IgD-negative memory B cell (primary cell): ENCODE results near the gene TXNDC17. TPM values are rescaled to one million over a fixed set of nuclear protein-coding genes. Genes with fewer than 3 reads are reported as not detected.
A peak's percentile ranks its signal among the peaks of the same experiment; 100 is the strongest.
"Not testable (repeated sequence)": the region's sequence is repeated elsewhere in the genome, so short reads cannot be mapped to it uniquely, and the experiment has no call there.

Experiments used
- H3K27ac Mint-ChIP-seq, 3 donors: one replicate each; pipeline ENCODE4 v1.8.0; 2020 to 2022; ENCODE audit warnings: mild to moderate bottlenecking in 3 of 3, mixed read lengths in 3 of 3, moderate library complexity in 1 of 3
- H3K27me3 Mint-ChIP-seq: one replicate; pipeline ENCODE4 v1.8.0; 2021; ENCODE audit warnings: mixed read lengths
- H3K36me3 Mint-ChIP-seq: one replicate; pipeline ENCODE4 v1.8.0; 2020; ENCODE audit warnings: mild to moderate bottlenecking, mixed read lengths
- H3K4me1 Mint-ChIP-seq, 3 donors: one replicate each; pipeline ENCODE4 v1.8.0; 2020 to 2022; ENCODE audit warnings: mixed read lengths in 3 of 3, mild to moderate bottlenecking in 1 of 3
- H3K4me3 Mint-ChIP-seq, 4 donors: one replicate each; pipeline ENCODE4 v1.8.0; 2020 to 2022; ENCODE audit warnings: mild to moderate bottlenecking in 4 of 4, mixed read lengths in 4 of 4, moderate library complexity in 3 of 4
- H3K9me3 Mint-ChIP-seq, 3 donors: one replicate each; pipeline ENCODE4 v1.8.0; 2020 to 2021; ENCODE audit warnings: mixed read lengths in 3 of 3, mild to moderate bottlenecking in 1 of 3
- polyA plus RNA-seq: library from polyadenylated mRNA; unstranded; fragments of 300-500 nt; fragmentation: Illumina TruSeq; gene quantifications from one replicate; pipeline ENCODE4 v1.2.3, GENCODE V29; 2021

TXNDC17 gene
- polyA plus RNA-seq, 1 donor from 2014 or later: 81.7 TPM

DNA sequence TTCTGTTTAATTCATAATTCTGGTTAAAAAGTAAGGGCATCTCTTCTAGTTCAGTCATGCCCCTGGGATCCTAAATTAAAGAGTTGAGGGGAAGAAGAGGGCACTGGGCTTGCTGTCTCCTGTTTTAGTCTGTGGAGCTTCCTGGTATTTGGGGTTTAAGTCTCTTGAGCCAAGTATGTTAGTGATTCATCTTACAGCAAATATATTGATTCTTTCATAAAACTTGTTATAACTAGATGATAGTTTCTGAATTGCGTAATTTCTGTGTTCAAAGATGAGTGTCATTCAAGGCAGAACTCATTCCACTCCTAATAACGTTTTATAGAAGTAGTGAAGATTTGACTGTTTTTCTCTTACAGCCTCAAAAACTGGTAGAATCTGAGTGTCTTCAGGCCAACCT is 1.7 kb downstream of the TXNDC17 start:
- H3K4me3 Mint-ChIP-seq: peak overlapping the region; percentile 28 to 98 (median 70)
- H3K36me3 Mint-ChIP-seq: peaks cover 1% of the 10 kb centered on the region
- H3K4me1 Mint-ChIP-seq: peaks cover 20 to 28% (median 25%) of the 10 kb centered on the region in 3 donors
- no peaks in the 10 kb centered on the region for H3K9me3 Mint-ChIP-seq
- H3K27ac Mint-ChIP-seq: peak overlapping the region; percentile 35 to 96 (median 46)
- H3K27me3 Mint-ChIP-seq: no peaks in the 10 kb centered on the region

DNA sequence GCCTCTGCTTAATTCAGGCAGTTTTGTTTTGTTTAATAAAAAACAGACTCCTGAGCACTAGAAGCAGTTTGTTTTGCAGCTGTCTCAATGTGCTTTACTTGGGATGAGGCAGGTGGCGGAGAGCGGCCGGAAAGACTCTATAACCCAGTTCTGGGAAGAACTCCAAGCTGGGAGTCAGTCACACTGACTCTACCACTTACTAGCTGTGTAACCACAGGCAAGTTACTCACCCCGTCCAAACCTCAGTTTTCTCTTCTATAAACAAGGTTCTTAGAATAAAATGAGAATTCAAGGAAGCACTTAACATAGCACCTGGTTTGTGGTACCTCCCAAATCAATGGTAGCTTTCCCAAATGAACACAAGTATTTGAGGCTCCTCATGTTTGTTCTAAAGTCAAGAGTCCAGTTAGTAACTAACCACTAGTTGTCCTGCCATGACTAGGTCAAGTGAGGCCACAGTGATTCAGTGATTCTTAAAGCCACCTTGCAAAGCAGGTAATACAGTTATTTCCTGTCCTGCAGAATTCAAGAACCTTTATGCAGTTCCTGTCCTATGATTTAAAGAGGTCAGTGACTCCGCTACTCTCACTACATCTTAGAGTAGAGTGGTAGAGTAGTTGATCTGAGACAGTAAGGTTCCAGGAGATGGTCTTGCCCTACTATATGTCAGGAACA is 2.7 kb downstream of the TXNDC17 start:
- H3K27ac Mint-ChIP-seq: peak overlapping the region in 1 of 3 donors; percentile 96

DNA sequence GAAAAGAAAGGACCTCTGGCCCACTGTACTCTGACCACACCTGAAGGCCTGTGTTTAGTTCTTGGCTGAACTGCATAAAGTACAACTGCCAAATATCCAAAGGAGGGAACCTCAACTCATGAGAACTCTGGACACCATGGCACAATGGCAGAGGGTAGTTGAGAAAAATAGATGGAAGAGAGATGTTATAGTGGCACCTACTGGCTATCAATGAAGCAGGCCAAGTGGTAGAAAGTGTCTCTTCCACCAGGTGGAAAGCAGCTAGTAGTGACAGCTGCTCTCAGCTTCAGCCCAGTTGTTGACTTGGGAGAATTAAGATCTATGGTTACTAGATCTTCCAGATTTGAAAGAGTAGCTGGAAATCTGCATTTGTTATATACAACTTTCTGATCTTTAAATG is 7.3 kb downstream of the TXNDC17 start:
- peaks cover 1% of the 10 kb centered on the region for H3K36me3 Mint-ChIP-seq
- peak overlapping the region in 1 of 4 donors; percentile 49 for H3K4me3 Mint-ChIP-seq
- no peaks in the 10 kb centered on the region for H3K9me3 Mint-ChIP-seq
- H3K27me3 Mint-ChIP-seq: no peaks in the 10 kb centered on the region
- H3K4me1 Mint-ChIP-seq: peaks cover 27 to 46% (median 36%) of the 10 kb centered on the region in 3 donors
- H3K27ac Mint-ChIP-seq: peak overlapping the region in 1 of 3 donors; percentile 74

More for the DNA sequence above, 2.7 kb downstream of the TXNDC17 start:
- no peaks in the 10 kb centered on the region for H3K27me3 Mint-ChIP-seq
- H3K9me3 Mint-ChIP-seq: no peaks in the 10 kb centered on the region
- H3K4me1 Mint-ChIP-seq: peaks cover 24 to 35% (median 30%) of the 10 kb centered on the region in 3 donors
- H3K4me3 Mint-ChIP-seq: peak overlapping the region in 2 of 4 donors; percentile 45 to 98
- H3K36me3 Mint-ChIP-seq: peaks cover 1% of the 10 kb centered on the region

DNA sequence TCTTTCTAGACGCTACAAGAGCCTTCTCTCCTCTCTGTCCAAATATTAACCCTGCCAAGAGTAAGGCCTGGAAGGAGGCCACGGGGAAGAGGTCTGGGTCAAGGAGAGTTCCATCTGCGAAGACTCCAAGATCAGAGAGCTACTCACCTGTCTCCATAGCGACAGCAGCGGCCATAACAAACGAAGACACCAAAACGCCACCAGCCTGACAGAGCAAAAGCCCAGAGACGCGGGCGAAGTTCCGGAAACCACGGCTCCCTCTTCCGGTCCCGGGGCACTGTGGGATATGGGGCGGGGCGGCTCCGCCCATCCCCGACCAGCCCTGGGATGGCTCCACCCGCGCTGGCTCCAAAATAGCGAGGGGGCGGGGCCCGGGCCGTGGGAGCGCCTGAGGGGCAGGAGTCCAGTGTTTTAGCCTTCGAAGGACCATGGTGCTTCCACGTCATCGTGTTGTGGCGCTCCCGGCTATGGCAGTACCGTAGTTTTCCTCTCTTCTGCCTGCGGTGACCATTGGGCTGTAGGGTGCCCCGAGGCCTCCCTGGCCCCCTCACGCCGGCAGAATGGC is 10.6 kb downstream of the TXNDC17 start, which contains the start of the genes C17orf100 and MED31:
Gene C17orf100 (plus strand): TSS at position 409 of the 565 bp plus-strand sequence. CDS start 152 bp downstream, at position 561.
Gene MED31 (minus strand): TSS at position 252 of the 565 bp plus-strand sequence. CDS start 77 bp downstream, at position 175.
- Mint-ChIP-seq H3K36me3 (no peaks in the 10 kb centered on the region), H3K27ac (peak within 1 kb of the TSS; percentile 99 to 100 (median 100)), H3K4me1 (peaks cover 39 to 53% (median 52%) of the 10 kb centered on the region in 3 donors), H3K4me3 (peak within 1 kb of the TSS; percentile 95 to 99 (median 98)), H3K27me3 (no peaks in the 10 kb centered on the region), H3K9me3 (no peaks in the 10 kb centered on the region)

DNA sequence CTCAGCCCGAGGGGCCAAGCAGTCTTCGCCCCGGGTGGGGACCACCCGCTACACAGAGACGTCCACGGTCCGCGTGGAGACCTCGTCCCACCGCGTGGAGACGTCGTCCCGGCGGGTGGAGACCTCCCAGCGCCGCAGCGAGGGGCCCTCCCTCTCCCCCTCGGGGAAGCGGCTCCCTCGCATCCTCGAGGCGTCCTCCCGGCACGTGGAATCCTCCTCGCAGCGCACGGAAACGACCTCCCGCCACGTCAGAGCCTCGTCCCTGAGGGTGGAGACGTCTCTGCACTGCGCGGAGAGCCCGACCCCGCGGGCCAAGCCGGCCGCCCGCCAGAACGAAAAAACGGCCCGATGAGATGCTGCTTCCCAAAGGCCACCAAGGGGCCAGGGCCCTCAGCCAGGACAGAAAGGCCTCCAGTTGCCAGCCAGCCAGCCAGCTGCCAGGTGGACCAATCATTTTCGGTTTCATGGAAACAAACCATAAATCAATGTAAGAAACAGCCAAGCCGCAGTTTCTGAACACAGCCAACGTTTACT is 11.1 kb downstream of the TXNDC17 start:
- Mint-ChIP-seq H3K4me1 (peaks cover 39 to 53% (median 51%) of the 10 kb centered on the region in 3 donors), H3K27ac (peak overlapping the region; percentile 68 to 100 (median 81)), H3K27me3 (no peaks in the 10 kb centered on the region), H3K4me3 (peak overlapping the region; percentile 79 to 97 (median 84)), H3K9me3 (no peaks in the 10 kb centered on the region), H3K36me3 (no peaks in the 10 kb centered on the region)

DNA sequence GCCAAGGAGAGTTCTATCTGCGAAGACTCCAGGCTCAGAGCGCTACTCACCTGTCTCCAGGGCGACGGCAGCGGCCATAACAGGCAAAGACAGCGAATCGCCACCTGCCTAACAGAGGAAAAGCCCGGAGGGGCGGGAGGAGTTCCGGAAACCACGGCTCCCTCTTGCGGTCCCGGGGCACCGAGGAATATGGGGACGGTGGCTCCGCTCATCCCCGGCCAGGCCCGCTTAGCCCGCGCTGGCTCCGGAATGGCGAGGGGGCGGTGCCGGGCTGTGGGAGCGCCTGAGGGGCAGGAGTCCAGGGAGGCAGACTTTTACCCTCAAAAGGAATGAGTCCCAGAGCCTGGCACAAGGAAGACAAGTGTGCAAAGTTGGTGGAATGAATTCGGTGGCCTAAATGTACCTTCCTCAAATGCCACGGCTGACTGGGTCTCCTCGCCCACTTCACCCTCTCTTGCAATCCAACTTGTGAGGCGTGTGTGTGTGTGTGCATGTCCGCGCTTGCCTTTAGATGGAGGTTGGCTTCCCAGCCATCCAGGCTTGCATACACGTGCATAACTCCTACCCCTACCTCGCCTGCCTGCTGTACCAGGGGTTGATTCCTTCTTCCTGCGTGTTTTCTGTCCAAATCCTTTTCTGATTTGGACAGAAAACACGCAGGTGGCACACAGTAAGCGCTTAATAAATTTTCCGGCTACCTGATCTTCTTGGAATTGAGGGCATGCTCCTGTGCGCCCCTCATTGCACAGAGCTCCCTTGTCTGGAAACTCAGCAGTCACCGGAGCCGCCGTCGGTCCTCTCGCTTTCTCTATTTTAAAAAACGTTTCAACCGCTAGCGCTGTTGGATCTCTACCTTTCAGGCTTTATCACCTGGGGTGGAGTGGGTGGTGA is 14.2 kb downstream of the TXNDC17 start:
- no peaks in the 10 kb centered on the region for H3K27me3 Mint-ChIP-seq
- peaks cover 41 to 45% (median 43%) of the 10 kb centered on the region in 3 donors for H3K4me1 Mint-ChIP-seq
- H3K36me3 Mint-ChIP-seq: peaks cover 2% of the 10 kb centered on the region
- peak overlapping the region in 1 of 3 donors; percentile 68 for H3K27ac Mint-ChIP-seq
- peak overlapping the region; percentile 67 to 91 (median 79) for H3K4me3 Mint-ChIP-seq
- no peaks in the 10 kb centered on the region for H3K9me3 Mint-ChIP-seq

DNA sequence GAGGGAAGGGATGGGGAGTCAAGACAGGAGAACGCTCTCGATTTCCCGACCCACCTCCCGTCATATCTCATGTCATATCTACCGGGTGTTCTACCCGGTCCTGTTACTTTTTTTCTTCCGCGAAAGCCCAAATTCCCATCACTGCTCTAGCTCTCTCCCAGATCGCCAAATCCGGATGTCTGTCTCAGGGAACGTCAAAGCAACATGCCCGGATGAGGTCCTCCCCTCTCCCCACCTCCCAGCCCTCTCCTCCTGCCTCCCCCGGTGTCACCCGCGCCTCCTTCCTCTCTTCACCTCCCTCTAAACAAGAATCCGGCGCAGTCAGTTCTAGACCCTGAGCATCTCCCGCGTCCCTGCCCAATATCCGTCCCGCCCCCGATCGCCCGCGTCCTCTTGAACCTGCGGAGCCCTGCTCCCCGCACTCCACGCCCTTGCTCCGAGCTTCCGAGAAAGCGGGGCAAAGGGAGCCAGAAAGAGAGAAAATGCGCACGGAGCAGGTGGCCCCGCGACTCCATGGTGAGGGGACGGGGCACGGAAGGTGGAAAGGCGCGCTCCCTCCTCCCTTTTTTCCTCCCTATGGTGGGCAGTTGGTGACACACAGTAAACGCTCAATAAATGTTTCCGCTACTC is 15.0 kb downstream of the TXNDC17 start:
- H3K27ac Mint-ChIP-seq: peak overlapping the region in 1 of 3 donors; percentile 68
- H3K9me3 Mint-ChIP-seq, H3K27me3 Mint-ChIP-seq, H3K36me3 Mint-ChIP-seq: not testable (repeated sequence)
- peak overlapping the region; percentile 79 to 91 (median 83) for H3K4me3 Mint-ChIP-seq
- peaks cover 40 to 47% (median 42%) of the 10 kb centered on the region in 3 donors for H3K4me1 Mint-ChIP-seq

DNA sequence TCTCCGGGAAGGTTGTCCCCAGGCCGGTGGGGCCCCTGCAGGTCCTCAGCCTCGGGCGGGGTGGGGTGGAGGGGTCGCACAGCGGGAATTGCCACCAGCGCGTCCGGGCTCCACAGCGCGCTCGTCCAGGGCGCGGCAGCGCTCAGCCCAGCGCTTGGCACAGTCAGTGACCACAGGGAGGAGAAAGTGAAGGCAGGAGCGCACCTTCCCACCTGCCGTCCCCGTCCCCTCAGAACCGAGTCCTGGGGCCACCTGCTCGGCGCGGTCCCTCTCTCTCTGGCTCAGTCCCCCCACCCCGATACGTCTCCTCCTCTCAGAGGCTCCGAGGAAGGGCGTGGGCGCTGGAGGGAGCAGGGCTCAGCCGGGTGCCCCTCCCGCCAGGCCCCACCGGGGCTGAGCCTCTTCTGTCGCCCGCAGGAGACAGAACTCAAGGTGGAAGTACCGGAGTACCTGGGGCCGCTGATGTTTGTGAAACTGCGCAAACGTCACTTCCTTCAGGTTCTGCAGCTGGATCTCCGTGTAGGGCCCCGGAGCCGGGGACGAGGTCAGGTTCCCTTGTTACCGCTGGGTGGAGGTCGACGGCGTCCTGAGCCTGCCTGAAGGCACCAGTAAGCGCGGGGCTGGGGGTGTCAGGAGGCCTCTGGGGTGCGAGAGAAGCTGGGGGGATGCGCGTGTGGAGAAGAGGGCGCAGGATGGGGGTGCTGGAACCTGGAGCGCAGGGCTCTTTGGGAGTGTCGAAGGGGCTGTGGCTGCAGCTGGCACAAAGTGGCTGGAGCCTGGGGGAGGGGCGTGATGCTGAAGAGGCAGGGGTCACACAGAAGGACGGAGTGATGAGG is 16.2 kb downstream of the TXNDC17 start:
- Mint-ChIP-seq H3K4me3 (peak overlapping the region; percentile 91 to 98 (median 93)), H3K4me1 (peaks cover 39 to 54% (median 46%) of the 10 kb centered on the region in 3 donors), H3K27ac (peak overlapping the region; percentile 56 to 88 (median 88))
- not testable (repeated sequence) for H3K9me3 Mint-ChIP-seq, H3K27me3 Mint-ChIP-seq, H3K36me3 Mint-ChIP-seq

DNA sequence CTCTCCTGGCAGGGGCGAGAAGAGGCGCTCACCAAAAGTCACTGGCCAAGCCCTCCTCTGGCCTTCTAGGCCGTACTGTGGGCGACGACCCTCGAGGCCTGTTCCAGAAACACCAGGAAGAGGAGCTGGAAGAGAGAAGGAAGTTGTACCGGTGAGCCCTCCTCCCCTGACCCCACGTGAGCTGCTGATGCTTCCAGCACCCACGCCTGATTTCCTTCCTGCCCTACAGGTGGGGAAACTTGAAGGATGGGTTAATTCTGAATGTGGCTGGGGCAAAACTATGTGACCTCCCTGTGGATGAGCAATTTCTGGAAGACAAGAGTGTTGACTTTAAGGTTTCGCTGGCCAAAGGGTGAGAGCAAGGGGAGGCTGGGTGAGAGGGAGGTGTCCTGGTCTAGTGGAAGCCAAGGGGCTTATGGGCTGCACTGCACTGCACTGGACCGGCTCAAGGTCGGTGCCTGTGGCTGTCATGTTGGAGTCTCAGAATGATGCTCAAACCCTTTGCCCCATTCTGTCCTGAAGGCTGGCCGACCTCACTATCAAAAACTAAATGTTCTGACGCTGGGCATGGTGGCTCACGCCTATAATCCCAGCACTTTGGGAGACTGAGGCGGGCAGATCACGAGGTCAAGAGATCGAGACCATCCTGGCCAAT is 16.9 kb downstream of the TXNDC17 start:
- peaks cover 2% of the 10 kb centered on the region for H3K36me3 Mint-ChIP-seq
- peaks cover 37 to 55% (median 50%) of the 10 kb centered on the region in 3 donors for H3K4me1 Mint-ChIP-seq
- no peaks in the 10 kb centered on the region for H3K27me3 Mint-ChIP-seq
- H3K9me3 Mint-ChIP-seq: no peaks in the 10 kb centered on the region
- H3K27ac Mint-ChIP-seq: peak overlapping the region; percentile 56 to 88 (median 88)
- H3K4me3 Mint-ChIP-seq: peak overlapping the region; percentile 91 to 98 (median 93)

DNA sequence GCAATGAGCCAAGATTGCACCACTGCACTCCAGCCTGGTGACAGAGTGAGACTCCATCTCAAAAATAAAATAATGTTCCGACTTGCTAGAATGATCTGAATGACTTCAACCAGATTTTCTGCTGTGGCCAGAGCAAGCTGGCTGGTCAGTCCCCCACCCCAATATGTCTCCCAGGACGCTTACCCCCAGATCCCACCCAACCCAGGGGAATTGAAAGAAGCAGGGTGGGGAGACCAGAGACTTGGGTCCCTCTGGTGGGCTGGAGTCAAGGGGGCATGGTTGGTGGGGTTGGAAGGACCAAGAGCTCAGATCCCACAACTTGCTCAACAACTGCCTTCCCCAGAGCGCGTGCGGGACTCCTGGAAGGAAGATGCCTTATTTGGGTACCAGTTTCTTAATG is 17.6 kb downstream of the TXNDC17 start:
- peak overlapping the region in 2 of 3 donors; percentile 61 to 88 for H3K27ac Mint-ChIP-seq
- H3K4me3 Mint-ChIP-seq: peak overlapping the region; percentile 74 to 91 (median 84)
- not testable (repeated sequence) for H3K27me3 Mint-ChIP-seq, H3K36me3 Mint-ChIP-seq, H3K9me3 Mint-ChIP-seq
- H3K4me1 Mint-ChIP-seq: peaks cover 32 to 51% (median 44%) of the 10 kb centered on the region in 3 donors

DNA sequence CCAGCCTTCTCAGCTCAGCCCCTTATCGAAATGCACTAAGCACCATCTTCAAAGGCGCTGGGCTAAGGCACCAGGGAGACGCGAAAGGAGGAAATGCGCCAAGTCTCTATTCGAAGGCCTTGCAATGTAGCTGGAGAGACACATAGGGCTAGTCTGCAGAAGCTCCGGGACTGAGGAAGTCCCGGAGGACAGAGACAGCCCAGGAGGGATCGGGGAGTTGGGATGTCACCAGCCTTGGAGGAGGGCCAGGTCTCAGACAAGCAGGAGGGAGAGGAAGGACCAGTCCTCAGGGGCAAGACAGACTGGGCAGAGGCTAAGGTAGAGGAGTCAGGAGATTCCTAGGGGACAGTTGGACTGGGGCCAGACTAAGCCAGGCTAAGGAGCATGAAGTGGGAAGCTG is 19.2 kb downstream of the TXNDC17 start:
- peak overlapping the region; percentile 44 to 90 (median 76) for H3K4me3 Mint-ChIP-seq
- H3K27ac Mint-ChIP-seq: peak overlapping the region; percentile 34 to 93 (median 59)
- peaks cover 23 to 41% (median 36%) of the 10 kb centered on the region in 3 donors for H3K4me1 Mint-ChIP-seq
- no peaks in the 10 kb centered on the region for H3K9me3 Mint-ChIP-seq
- H3K36me3 Mint-ChIP-seq: peaks cover 2% of the 10 kb centered on the region
- H3K27me3 Mint-ChIP-seq: no peaks in the 10 kb centered on the region

DNA sequence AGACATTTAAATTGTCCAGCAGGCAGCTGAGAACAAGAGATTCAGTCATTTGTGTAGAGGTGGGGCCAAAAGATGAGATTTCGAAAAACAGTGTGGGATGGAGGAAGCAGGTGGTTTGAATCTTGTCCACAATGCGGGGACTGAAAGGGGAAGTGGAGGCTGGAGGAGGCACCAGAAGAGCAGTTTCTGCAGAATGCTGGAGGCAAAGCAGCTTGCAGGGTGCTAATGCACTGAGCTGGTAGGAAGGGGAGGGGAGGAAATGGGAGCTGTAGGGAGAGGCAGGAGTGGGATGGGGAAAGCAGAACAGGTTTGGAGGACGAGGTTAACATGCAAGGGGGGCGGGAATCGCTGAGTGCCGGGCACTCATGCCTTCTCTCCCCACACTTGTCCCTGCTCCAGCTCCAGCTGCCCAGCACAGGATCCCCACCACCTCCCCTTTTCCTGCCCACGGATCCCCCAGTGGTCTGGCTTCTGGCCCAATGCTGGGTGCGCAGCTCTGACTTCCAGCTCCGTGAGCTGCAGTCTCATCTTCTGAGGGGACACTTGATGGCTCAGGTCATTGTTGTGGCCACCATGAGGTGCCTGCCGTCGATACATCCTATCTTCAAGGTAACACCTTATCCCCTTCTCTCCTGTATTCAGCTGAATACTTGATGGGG is 20.1 kb downstream of the TXNDC17 start:
- Mint-ChIP-seq H3K9me3 (no peaks in the 10 kb centered on the region), H3K4me3 (peak overlapping the region; percentile 68 to 90 (median 74)), H3K36me3 (peaks cover 2% of the 10 kb centered on the region), H3K27me3 (no peaks in the 10 kb centered on the region), H3K27ac (peak overlapping the region; percentile 34 to 93 (median 87)), H3K4me1 (peaks cover 20 to 35% (median 34%) of the 10 kb centered on the region in 3 donors)
